Keratinocyte (primary cell): ENCODE data around the gene FNDC1.

Experiments used
- EZH2 ChIP-seq: IDR thresholded peaks from one replicate; pipeline ENCODE4 v1.6.1; 2012; ENCODE audit warnings: inconsistent platforms, mild to moderate bottlenecking, low read length, moderate library complexity
- TF ChIP-seq, protein P1 (sequence below), 3 experiments: IDR thresholded peaks in 1 of 3; conservative IDR thresholded peaks in 1 of 3; optimal IDR thresholded peaks in 1 of 3; 2 replicates in 2 of 3; 3 replicates in 1 of 3; pipeline versions ENCODE3 to v1.5.1; 2011; ENCODE audit warnings: low read length in 3 of 3, mild to moderate bottlenecking in 3 of 3, moderate library complexity in 2 of 3, control low read depth in 1 of 3, inconsistent platforms in 1 of 3; ENCODE audit not compliant: insufficient read depth in 2 of 3; ENCODE audit errors: extremely low read depth in 1 of 3

DNA sequence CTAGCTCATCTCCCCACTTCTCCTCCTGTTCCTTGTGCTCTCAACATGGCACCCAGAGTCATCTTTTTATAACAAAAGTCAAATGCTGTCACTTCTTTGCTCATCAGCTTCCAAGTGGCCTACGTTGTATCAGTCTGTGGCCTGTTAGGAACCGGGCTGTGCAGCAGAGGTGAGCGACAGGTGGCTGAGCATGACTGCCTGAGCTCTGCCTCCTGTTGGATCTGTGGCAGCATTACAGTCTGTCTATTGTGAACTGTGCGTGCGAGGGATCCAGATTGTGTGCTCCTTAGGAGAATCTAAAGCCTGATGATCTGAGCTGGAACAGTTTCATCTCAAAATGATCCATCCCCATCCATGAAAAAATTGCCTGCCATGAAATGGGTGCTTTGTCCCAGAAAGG, 129.6 kb downstream of the FNDC1 start:
- TF ChIP-seq, protein P1, sequence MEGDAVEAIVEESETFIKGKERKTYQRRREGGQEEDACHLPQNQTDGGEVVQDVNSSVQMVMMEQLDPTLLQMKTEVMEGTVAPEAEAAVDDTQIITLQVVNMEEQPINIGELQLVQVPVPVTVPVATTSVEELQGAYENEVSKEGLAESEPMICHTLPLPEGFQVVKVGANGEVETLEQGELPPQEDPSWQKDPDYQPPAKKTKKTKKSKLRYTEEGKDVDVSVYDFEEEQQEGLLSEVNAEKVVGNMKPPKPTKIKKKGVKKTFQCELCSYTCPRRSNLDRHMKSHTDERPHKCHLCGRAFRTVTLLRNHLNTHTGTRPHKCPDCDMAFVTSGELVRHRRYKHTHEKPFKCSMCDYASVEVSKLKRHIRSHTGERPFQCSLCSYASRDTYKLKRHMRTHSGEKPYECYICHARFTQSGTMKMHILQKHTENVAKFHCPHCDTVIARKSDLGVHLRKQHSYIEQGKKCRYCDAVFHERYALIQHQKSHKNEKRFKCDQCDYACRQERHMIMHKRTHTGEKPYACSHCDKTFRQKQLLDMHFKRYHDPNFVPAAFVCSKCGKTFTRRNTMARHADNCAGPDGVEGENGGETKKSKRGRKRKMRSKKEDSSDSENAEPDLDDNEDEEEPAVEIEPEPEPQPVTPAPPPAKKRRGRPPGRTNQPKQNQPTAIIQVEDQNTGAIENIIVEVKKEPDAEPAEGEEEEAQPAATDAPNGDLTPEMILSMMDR (optimal IDR thresholded peaks at IDR 0.05 in 1 of 3, IDR thresholded peaks at IDR 0.05 in 1 of 3, conservative IDR thresholded peaks at IDR 0.05 in 1 of 3; ENCODE audit: extremely low read depth in 1 of 3, insufficient read depth in 2 of 3, low read length in 3 of 3): no peak
- TF ChIP-seq EZH2: no peak
